Heart right ventricle (tissue), 16 donors: ENCODE measurements around the gene ERBB4. TPM values are rescaled to one million over a fixed set of nuclear protein-coding genes. Genes with fewer than 3 reads are reported as not detected.

Experiments used
- ATAC-seq, 8 donors: fragments of 200-7000 bp; cut with Tn5 transposase; one replicate each; pipeline ENCODE4 v1.9.1; 2020; ENCODE audit warnings: mild to moderate bottlenecking in 8 of 8, moderate library complexity in 8 of 8, moderate number of reproducible peaks in 1 of 8
- DNase-seq, 2 donors: peaks; one replicate each; pipeline ENCODE4 v3.0.0-alpha.2; 2020
- H3K27ac ChIP-seq, 10 donors: fragments of 200-600 bp; sonication (generic) in 2 of 10; one replicate each; pipeline versions ENCODE4 v1.5.0 to v1.8.0; 2020 to 2022; ENCODE audit warnings: mild to moderate bottlenecking in 3 of 10
- H3K27me3 ChIP-seq, 7 donors: fragments of 200-600 bp; one replicate each; pipeline ENCODE4 v1.8.0; 2021 to 2022; ENCODE audit warnings: mild to moderate bottlenecking in 2 of 7
- H3K36me3 ChIP-seq, 9 donors: fragments of 200-600 bp; sonication (generic) in 1 of 9; one replicate each; pipeline versions ENCODE4 v1.5.0 to v1.8.0; 2020 to 2022; ENCODE audit warnings: mild to moderate bottlenecking in 2 of 9
- H3K4me1 ChIP-seq, 9 donors: fragments of 200-600 bp; sonication (generic) in 1 of 9; one replicate each; pipeline versions ENCODE4 v1.5.0 to v1.8.0; 2020 to 2022; ENCODE audit warnings: mild to moderate bottlenecking in 4 of 9
- H3K4me3 ChIP-seq, 10 donors: fragments of 200-600 bp; sonication (generic) in 2 of 10; one replicate each; pipeline versions ENCODE4 v1.5.0 to v1.8.0; 2020 to 2022; ENCODE audit warnings: mild to moderate bottlenecking in 7 of 10, moderate library complexity in 2 of 10
- H3K9me3 ChIP-seq, 11 donors: fragments of 200-600 bp in 10 of 11; sonication (generic) in 2 of 11; one replicate each; pipeline versions ENCODE4 v1.5.0 to v1.8.0; 2013 to 2022; ENCODE audit warnings: mild to moderate bottlenecking in 2 of 11, control low read depth in 1 of 11, moderate library complexity in 1 of 11
- CTCF ChIP-seq, 9 donors: fragments of 200-600 bp; sonication (generic) in 2 of 9; IDR thresholded peaks; one replicate each; pipeline versions ENCODE4 v1.5.0 to v1.8.0; 2021 to 2022; ENCODE audit warnings: antibody characterized with exemption in 9 of 9, mild to moderate bottlenecking in 5 of 9, moderate library complexity in 1 of 9
- WGBS, 2 donors: extraction: QIAGEN DNeasy Blood & Tissue Kit; methylation state at CpG; one replicate each; pipeline ENCODE4 v1.1.7; 2013; ENCODE audit warnings: inconsistent platforms in 1 of 2; 5-methylcytosine and 5-hydroxymethylcytosine counted together
- intact Hi-C, 10 donors: fragments of 100-400 bp; cut with DNase I; formaldehyde crosslinking; loops; one replicate each; pipeline versions ENCODE4 v1.11.1 to v1.14.2; 2022
- polyA plus RNA-seq, 2 donors: library from polyadenylated mRNA; stranded (reverse); fragments of 200-250 nt; gene quantifications; one replicate each; pipeline ENCODE4 v1.2.3, GENCODE V29; 2013
- total RNA-seq, 10 donors: library from RNA; stranded (reverse); fragmentation: NEBNext Ultra II Directional in 3 of 10; extraction: Animal tissue kit (Norgen Biotek cat#: 25700) in 3 of 10; gene quantifications; one replicate each; pipeline versions ENCODE4 v1.2.1 to v1.2.4, GENCODE V29; 2021 to 2023
- donor health status: Arrhythmogenic right ventricular cardiomyopathy.
- donor health status: ischemic (EF 13 %, LVEDD 7.1; RV severe dilation, severe dysfunction).
- donor health status: healthy with polysubstance abuse.
- donor health status: DM: no; HTN: yes; CAD: no.
- donor health status: DM: no; HTN: no; CAD: no.
- donor health status: ischemic (EF 25% LVEDD 6.9; RV normal size, moderate dysfunction).
- donor health status: ischemic (EF 25% LVEDD 5.7; RV mildly dilated, moderate dysfunction).
- donor health status: healthy.
- donor health status: DM: yes; HTN: yes; CAD: no.
- donor health status: Ischemic cardiomyopathy.
- donor health status: ischemic (EF 35%, LVEDD 5.7; RV mildly dilated, moderate dysfunction).
- donor health status: nonischemic (EF 11% LVEDD 7.7; RV severe dilation, severe dysfunction).
- donor health status: DM: yes; HTN: yes; CAD: no.
- donor health status: PGD.
- donor health status: ischemic (EF 29% LVEDD 5.4; RV normal size, mild dysfunction).
- donor health status: nonischemic (EF 23%, LVEDD 6.1; RV moderate dilation, normal function).

The ERBB4 gene
- total and polyA plus RNA-seq, 12 donors, result 1.2 to 24.6 (median 16.1) TPM

GRCh38 chr2:211416373-211416772 is 1122.2 kb downstream of the ERBB4 start:
- no peaks in the 10 kb centered on the region for H3K36me3 ChIP-seq
- WGBS, 2 donors, result 82 to 83% methylated on average over 2 of the region's 2 CpGs
- H3K9me3 ChIP-seq, result peaks cover 0 to 5% (median 0%) of the 10 kb centered on the region in 11 donors
- no peaks in the 10 kb centered on the region for H3K4me1 ChIP-seq
- H3K4me3 ChIP-seq, result no peak overlapping the region
- no peak for TF ChIP-seq CTCF (IDR thresholded peaks at IDR 0.05)
- no peak overlapping the region for H3K27ac ChIP-seq
- ATAC-seq, result no peak
- intact Hi-C loops, result no loop called here
- no peak for DNase-seq
- H3K27me3 ChIP-seq, result no peaks in the 10 kb centered on the region

- TF ChIP-seq CTCF (IDR thresholded peaks at IDR 0.05), result no peak
- Histone ChIP-seq H3K9me3 (peaks cover 0 to 5% (median 0%) of the 10 kb centered on the region in 11 donors), H3K4me1 (peaks cover 0 to 3% (median 0%) of the 10 kb centered on the region in 9 donors), H3K27me3 (no peaks in the 10 kb centered on the region), H3K36me3 (no peaks in the 10 kb centered on the region), H3K4me3 (no peak overlapping the region), H3K27ac (no peak overlapping the region)
- intact Hi-C loops, result no loop called here
- WGBS, 2 donors, result 78 to 81% methylated on average over 7 of the region's 7 CpGs
- ATAC-seq (no peak), DNase-seq (no peak)
Measured at GRCh38 chr2:211413746-211414145, 1124.9 kb downstream of the ERBB4 start.

DNA sequence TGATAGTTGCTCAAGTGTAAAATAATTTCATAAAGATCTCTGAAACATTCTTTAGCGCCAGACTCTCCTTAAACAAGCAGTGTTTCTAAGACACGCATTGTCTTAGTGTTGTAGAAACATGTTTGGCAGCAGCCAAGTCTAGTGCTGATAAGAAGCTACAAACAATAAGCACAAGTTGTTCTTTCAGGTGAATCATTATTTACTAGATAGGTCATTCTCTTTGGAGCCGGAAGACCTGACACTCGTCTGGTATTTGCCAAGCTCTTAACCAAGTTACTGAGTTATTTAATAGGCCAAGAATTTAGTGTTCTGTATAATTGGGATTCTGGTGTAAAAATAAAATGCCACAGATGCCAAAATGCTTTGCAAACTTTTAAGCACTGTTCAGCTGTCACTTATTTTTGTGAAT is 1130.1 kb downstream of the ERBB4 start:
- Histone ChIP-seq H3K4me1 (peaks cover 0 to 11% (median 0%) of the 10 kb centered on the region in 9 donors), H3K27me3 (no peaks in the 10 kb centered on the region), H3K9me3 (no peaks in the 10 kb centered on the region), H3K4me3 (no peak overlapping the region), H3K27ac (no peak overlapping the region), H3K36me3 (no peaks in the 10 kb centered on the region)
- TF ChIP-seq CTCF (IDR thresholded peaks at IDR 0.05), result no peak
- peak in 3 of 8 donors; percentile 35 to 92 (median 77) for ATAC-seq
- WGBS, 2 donors, result 12 to 18% methylated on average over 4 of the region's 4 CpGs
- intact Hi-C loops, result no loop called here
- no peak for DNase-seq

GRCh38 chr2:211407076-211407475 is 1131.5 kb downstream of the ERBB4 start:
- ATAC-seq, result no peak
- Histone ChIP-seq H3K9me3 (no peaks in the 10 kb centered on the region), H3K4me1 (peaks cover 0 to 11% (median 0%) of the 10 kb centered on the region in 9 donors), H3K27me3 (no peaks in the 10 kb centered on the region), H3K4me3 (no peak overlapping the region), H3K36me3 (no peaks in the 10 kb centered on the region), H3K27ac (no peak overlapping the region)
- no peak for DNase-seq
- intact Hi-C loops, result no loop called here
- no peak for TF ChIP-seq CTCF (IDR thresholded peaks at IDR 0.05)
- WGBS, 2 donors, result 82 to 86% methylated on average over 3 of the region's 3 CpGs
